ENCODE results near the gene MCM3. TPM values are rescaled to one million over a fixed set of nuclear protein-coding genes. Genes with fewer than 3 reads are reported as not detected.

The MCM3 gene
- total RNA-seq, 1 donor from 2014 or later = 21.0 TPM

DNA sequence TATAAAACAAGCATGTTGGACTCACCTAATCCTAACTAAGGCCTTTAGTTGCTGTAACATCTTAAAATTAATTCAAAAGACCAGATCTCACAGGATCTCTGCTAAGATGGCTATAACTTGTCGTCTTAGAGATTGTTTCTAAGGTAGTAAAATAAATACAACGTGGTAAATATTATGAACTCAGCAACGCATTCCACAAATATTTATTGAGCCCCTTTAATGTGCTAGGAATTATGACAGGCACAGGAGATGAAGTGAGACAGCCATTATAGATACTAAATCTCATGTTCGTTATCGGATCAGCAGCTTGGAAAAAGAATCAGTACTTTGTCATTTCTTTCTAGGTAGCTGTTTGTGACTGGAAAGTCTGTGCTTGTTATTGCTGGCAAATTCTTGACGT, 20.9 kb upstream of the MCM3 start:
- intact Hi-C loops (cut with DNase I) = no loop called here
- no peak for DNase-seq (ENCODE audit: low spot score)

DNA sequence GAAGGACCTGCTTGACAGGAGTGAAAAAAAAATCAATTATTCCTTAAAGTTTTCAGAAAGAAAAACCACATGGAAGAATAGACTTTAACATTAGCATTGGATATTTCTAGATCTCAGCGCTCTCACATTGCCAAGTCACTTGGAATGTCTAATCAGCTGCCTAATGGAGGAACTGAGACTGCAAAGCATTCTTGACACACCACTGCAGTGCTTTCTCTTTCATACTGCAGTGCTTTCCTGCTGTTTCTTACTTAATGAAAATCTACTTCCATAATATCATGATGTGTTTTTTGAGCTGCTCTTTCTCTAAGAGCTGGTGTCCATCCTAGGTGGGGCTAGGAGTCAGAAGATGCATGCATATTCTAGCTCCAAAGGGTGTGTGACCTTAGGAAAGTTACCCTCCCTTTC, 20.4 kb upstream of the MCM3 start:
- DNase-seq (ENCODE audit: low spot score) = no peak
- intact Hi-C loops (cut with DNase I) = no loop called here

DNA sequence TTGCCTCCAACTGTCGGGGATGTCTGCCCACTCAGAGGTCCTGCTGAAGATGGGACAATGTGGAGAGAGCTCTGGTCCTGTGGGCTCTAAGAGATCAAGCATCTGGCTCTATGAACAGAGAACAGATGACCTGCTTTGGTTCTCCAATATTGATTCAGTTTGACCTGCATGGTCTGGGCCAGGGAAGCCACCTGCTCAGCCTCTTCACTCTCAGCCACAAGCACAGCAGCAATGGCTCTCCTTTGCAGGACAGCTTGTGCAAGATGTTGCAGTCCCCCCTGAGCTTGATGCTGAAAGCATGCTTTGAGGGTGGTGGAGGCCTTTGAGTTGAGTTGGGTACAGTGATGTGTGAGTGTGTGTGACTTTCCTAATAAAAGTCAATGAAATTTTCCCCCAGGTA, 18.6 kb upstream of the MCM3 start:
- intact Hi-C loops (cut with DNase I) = no loop called here

GRCh38 chr6:52301326-52301725, 16.8 kb upstream of the MCM3 start:
- intact Hi-C loops (cut with DNase I) = no loop called here
- no peak for DNase-seq (ENCODE audit: low spot score)

More for the DNA sequence above, 18.6 kb upstream of the MCM3 start:
- no peak for DNase-seq (ENCODE audit: low spot score)

GRCh38 chr6:52300489-52300931, 16.0 kb upstream of the MCM3 start:
- no peak for DNase-seq (ENCODE audit: low spot score)
- intact Hi-C loops (cut with DNase I) = no loop called here

- no peak for DNase-seq (ENCODE audit: low spot score)
- intact Hi-C loops (cut with DNase I) = no loop called here
These were observed 15.1 kb upstream of the MCM3 start for GRCh38 chr6:52299653-52300052.

DNA sequence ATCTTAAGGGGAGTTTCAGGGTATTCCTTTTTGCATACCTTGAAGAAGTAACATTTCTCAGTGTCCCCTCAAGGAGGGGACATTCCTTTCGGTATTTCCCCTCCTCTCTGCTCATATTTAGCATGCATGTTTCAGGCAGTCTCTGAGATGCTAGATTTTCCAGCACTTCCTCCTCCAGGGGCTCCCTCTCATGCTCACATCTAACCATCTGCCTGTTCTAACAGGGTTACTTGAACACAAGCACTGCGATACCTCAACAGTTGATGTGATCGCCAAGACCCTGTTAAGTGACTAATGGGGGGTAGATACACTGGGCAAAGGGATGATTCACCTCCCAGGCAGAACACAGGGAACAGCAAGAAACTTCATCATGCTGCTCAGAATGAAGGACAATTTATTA, 12.9 kb upstream of the MCM3 start:
- DNase-seq (ENCODE audit: low spot score) = no peak
- intact Hi-C loops (cut with DNase I) = no loop called here

DNA sequence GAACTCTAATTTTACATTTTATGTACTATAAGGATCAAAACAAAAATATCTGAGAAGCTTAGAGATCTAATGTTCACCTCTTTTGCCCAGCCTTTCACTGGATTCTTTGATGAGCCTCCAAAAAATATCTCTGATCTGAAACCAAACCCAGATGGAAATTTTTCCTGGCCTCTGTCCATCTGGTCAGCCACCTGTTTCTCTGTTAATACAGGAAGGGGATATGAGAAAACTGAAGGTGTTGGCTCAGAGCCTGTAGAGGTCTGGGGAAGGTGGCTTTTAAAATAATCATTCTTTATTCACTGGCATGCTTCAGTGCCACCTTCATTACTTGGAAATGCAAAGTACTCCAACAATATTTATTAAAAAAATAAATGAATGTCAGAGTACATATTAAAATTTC, 8.5 kb upstream of the MCM3 start:
- no peak for DNase-seq (ENCODE audit: low spot score)
- intact Hi-C loops (cut with DNase I) = no loop called here

DNA sequence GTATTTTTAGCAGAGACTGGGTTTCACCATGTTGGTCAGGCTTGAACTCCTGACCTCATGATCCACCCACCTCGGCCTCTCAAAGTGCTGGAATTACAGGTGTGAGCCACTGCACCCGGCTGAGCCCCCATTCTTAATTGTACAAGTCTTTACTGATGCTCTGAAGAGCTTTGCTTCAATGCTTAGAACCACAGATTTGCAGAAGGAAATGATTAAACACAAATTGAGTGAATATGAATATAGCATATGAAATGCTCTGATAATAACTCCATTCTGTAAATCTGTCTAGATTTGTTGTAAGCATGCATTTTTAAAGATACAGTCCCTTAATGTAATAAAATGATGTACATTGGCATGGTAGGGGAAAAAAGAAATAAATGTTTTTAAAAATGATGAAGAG, 4.3 kb upstream of the MCM3 start:
- intact Hi-C loops (cut with DNase I) = loop anchor here (10.0 kb wide), 1 partner anchor 286 kb away; the partner anchor contains the start of gene TRAM2
- no peak for DNase-seq (ENCODE audit: low spot score)

DNA sequence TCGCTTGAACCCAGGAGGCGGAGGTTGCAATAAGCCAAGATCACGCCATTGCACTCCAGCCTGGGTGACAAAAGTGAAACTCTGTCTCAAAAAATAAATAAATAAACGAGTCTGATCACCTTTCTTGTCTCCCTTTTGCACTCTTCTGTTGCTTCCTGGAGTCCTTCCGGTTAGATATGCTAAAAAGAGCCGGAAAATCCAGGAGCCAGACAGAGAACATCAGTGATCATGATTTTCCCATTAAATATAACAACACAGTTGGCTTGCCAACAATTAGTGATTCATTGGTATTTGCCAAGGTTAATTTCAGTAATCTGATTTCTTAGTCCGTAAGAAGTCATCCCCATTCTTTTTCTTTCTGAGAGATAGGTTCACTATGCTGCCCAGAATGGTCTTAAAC, 3.7 kb upstream of the MCM3 start:
- DNase-seq (ENCODE audit: low spot score) = no peak
- intact Hi-C loops (cut with DNase I) = loop anchor here (10.0 kb wide), 1 partner anchor 287 kb away; the partner anchor contains the start of gene TRAM2

DNA sequence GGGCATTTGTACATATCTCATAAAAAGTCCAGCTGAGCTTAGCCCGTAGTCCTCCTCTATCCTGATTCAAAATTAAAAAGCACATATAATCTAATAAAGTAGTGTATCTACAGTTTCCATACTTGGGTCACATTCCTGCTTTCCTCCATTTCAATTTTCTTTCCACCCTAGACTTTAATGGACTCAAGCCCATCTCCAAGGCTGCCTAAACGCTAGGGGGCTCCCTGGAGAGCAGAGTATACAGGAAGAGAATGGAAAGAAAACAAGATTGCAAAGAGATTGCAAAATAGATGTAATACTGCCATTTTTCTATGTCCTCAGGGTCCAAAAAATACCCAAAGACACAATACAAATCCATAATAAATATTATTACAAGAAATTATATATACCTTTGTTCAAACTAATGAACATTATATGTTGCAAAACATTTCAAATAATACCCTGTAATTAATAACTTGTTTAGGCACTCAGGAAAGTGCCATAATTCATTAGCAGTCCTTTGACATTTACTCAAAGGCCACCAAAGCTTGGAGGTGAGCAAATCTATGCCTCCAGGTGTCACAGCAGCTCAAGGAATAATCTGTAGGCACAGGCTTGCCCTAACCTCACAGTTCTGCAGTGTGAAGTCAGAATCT, 2.4 kb upstream of the MCM3 start:
- no peak for DNase-seq (ENCODE audit: low spot score)
- intact Hi-C loops (cut with DNase I) = loop anchor here (10.0 kb wide), 1 partner anchor 288 kb away; the partner anchor contains the start of gene TRAM2

DNA sequence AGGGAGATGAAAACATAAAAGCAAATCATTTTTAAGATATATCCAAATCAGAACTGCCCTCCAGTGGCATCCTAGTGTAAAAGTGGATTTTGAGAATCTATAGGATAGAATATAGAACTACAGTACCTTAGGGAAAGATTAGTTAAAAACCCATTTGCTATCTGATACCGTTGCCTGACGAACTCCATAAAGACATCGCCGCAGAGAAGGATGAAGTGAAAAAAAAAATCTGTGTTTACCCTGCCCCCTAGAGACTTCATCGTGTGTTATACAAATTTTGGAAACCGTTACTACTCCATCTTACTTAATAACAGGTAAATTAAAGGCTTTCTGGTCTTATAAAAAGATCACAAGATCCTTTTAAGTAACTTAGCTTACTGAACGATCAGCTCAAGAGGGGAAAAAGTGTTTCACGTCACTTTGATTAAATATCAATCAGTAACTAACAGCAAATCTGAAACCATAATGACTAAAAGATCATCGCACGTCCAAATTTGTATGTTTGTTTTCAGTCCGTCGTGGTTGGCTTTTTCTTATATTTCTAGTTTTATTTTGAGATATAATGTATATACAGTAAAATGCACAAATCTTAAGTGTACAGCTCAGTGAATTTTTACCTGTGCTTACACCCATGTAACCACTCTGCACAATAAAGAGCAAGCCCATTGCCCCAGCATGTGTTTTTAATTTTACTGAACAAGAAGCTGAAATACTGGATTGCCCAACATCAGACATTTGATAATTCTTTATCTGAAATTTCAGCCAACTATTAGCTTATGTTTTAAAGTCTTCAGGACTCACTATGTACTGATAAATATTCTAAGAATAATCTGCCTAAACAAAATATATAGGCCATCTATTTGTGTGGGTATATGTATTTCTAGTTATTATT, 881 bp upstream of the MCM3 start:
- intact Hi-C loops (cut with DNase I) = loop anchor here (1.0 to 10.0 kb wide), 4 partner anchors 77 to 381 kb away; partner anchors contain the start of genes PAQR8 and TRAM2
- DNase-seq (ENCODE audit: low spot score) = no peak

- intact Hi-C loops (cut with DNase I) = loop anchor here (2.0 to 10.0 kb wide), 3 partner anchors 79 to 383 kb away; partner anchors contain the start of genes PAQR8 and TRAM2
- no peak for DNase-seq (ENCODE audit: low spot score)
These were observed 447 bp downstream of the MCM3 start for GRCh38 chr6:52284131-52284459.

DNA sequence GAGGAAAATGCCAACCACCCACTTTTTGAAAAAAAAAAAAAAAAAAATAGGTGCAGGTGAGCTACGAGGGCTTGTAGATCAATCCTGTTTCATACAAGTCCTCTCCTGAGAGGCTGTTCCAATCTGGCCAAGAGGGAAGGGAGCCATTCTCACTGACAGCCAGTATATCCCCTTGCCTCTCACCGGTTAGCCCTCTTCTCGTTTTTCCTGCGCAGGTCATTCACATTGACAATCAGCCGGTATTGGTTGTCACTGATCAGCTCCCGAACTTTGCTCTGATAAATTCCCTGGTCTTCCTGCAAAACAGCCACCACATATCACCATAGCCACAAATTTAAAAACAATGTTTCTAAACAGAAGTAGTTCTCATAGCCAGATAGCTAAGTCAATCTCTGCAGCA, 1.4 kb downstream of the MCM3 start:
- intact Hi-C loops (cut with DNase I) = loop anchor here (10.0 kb wide), 1 partner anchor 292 kb away; the partner anchor contains the start of gene TRAM2
- no peak for DNase-seq (ENCODE audit: low spot score)

DNA sequence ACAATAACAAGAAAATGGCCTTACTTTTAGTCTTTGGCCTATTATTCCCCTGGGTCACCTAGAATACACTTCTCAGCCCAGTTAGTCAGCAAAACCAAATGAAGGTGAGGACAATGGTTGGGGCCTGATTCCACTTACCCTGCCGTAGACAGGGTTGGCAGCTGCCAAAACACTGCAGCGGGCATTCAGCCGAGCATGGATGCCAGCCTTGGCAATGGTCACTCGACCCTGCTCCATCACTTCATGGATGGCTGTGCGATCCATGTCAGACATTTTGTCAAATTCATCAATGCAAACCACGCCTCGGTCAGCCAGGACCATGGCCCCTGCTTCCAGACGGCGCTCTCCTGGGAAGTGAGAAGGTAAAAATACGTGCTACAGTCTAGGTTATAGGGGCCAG, 8.4 kb downstream of the MCM3 start:
- DNase-seq (ENCODE audit: low spot score) = no peak
- intact Hi-C loops (cut with DNase I) = no loop called here

DNA sequence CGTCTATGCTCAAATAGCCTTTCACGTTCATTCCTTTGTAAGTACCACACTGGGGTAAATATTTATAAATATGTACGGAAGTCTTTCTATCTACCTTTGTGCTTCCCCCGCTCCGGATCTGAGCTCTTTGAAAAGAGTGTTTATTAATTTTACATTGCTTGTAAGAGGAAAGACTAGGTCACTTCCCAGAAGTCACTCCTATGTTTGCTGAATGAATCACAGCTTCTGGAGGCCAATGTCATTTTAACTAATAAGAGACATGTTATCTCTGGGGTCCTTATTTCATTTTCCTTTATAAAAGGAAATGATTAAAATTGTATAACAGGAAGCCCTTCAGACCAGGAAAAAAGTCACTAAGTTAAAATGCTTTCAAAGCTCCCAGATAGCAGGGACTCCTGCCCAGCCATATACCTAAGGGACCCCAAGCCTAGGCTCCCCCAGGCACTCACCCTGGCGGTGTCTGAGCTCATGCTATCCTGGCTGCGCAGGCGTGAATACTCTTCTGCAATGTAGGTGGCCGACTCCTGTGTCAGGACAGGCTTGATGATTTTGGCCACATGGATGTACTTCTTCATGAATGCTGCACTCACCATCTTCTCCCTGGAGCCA, 12.6 kb downstream of the MCM3 start:
- intact Hi-C loops (cut with DNase I) = no loop called here
- no peak for DNase-seq (ENCODE audit: low spot score)

DNA sequence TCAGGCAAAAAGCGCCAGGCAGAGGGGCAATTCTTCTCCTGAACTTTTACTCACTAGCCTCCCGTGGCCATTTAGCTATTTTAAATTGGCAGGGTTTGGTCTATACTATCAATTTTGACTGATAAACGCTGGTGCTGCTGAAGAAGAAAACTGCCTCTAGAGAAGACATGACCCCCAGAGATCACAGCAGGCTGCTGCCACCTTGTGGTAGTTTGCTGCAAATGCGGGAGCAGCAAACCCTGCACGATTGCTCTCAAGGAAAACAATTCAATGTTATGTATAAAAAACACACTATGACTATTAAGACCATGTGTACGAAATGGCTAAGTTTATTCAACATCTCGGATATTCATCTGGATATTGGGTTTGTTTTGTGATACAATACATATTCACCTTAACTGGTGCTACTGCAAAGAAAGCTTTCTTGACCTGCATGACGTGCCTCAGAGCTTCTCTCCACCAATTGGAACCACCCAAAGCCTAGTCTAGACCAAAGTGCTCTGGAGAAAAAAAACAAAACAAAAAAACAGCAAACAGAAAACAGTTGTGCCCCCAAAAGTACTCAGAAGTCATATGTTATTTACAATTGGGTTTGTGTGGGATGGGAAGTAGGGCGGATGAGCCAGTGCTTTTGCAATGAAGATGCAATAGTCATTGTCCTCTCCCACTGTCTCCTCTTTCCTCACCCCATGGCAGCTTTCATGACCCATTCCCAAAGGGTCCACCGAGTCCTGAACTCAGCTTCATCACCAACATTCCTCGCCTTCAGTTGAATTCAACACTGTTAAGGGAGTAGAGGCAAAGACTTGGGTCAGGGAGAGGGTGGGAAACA, 20.6 kb downstream of the MCM3 start:
- intact Hi-C loops (cut with DNase I) = no loop called here
- no peak for DNase-seq (ENCODE audit: low spot score)

DNA sequence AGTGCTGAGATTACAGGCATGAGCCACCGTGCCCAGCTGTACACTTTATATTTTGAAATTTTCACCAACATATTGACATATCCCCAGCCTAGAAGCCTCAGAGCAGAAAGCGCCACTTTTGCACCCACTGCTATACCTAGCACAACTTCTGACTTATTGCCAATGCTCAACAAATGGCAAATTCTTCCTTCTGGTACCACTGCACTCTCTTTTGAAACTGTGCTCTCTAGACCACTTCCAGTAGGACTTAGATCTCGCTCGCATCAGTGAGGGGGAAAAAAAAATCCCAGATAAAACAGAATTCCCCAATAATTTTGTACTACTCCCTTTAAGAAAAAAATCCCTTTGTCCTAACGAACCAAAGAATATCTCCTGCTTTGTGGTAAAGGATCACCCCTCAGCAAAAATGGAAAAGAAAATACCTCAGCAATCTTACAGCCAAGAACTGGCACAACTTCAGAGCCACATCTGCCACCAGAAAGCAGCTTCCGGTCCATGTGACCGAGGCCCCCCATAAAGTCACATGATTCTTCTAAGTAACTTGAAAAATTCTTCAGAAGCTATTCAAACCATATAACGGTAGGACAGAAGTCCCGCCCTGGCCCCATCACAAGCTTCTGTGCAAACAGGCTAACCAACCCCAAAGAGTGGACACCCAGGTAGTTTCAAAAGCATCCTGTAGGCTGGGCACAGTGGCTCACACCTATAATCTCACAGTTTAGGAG, 21.8 kb downstream of the MCM3 start:
- intact Hi-C loops (cut with DNase I) = no loop called here
- DNase-seq (ENCODE audit: low spot score) = no peak

DNA sequence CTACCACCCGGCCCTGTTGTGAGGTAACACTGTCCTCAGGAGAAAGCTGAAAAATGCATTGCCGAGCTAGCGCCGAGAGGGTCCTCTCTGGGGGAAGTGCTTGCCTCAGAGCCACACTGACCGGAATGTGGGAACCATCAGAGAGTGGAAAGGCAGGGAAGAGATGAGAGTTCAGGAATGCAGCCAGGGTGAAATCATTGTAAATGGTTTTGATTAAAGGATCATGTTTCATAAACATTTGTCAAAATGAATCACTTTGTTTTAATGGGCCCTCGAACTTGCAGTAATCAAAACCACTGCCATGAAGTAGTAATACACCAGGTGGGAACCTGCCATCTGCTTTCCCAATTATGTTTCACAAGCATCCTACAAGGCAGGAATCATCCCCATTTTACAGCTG, 23.3 kb downstream of the MCM3 start:
- DNase-seq (ENCODE audit: low spot score) = no peak
- intact Hi-C loops (cut with DNase I) = no loop called here
